GM10248 (cell line): Measurements from ENCODE around the gene CRADD.

Experiments
- CTCF ChIA-PET: fragments of 300-600 bp; sonication (Branson Sonifier 250); formaldehyde crosslinking; extraction: SDS; loops from one replicate; lab custom pipeline; 2021; ENCODE audit warnings: antibody characterized with exemption; lab: Yijun Ruan, JAX
- POLR2A ChIA-PET: fragments of 350-650 bp; sonication (Branson Sonifier 250); formaldehyde crosslinking; extraction: SDS; loops from one replicate; lab custom pipeline; 2020; ENCODE audit warnings: antibody characterized with exemption; lab: Yijun Ruan, JAX
- DNase-seq: peaks from one replicate; pipeline ENCODE4 v3.0.0; 2012; ENCODE audit errors: extremely low spot score
- TF ChIP-seq, protein P1 (sequence below): IDR thresholded peaks from 2 replicates; pipeline ENCODE4 v1.5.1; 2012; ENCODE audit warnings: mild to moderate bottlenecking, low read depth; ENCODE audit errors: extremely low read depth, missing control alignments, control extremely low read depth

The CRADD gene

DNA sequence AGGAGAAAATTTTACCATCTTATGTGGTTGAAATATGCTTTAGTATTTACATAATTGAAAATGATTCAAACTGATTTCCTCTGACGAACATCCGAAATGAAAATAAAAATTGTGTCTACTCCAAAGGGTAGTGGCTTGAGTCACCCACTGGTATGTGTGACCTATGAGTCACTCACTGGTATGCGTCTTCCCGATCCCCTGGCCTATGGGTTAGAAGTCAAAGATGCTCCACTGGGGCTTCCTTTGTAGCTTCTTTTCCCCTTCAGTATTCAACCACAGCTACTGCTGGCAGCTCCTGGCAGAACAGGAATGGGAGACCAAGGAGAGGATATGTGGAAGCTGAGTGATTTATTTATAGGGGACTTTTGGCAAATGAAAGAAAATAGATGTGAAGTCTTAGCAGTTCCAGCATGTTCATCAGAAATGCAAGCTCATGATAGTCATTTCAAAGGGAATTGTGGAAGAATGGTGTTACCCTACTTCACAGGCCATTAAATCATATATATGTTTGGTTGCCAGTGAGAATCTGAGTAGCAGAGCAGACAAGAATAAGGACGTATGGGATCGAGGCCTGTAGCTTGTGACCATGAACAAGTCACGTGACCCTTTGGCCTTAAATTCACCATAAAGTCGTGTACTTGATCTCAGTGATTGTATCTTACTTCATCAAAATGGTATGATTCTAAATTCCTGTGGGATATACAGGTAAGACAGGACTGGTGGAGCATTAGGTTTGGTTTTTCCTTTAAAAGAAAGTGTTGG is 108.3 kb downstream of the CRADD start:
- CTCF ChIA-PET = interaction anchor here (0.8 to 1.1 kb wide), 2 partner anchors 18 to 290 kb away, joined by 3 to 4 read pairs; no protein-coding TSS in a partner anchor
- POLR2A ChIA-PET = no interaction called here
- TF ChIP-seq, protein P1, sequence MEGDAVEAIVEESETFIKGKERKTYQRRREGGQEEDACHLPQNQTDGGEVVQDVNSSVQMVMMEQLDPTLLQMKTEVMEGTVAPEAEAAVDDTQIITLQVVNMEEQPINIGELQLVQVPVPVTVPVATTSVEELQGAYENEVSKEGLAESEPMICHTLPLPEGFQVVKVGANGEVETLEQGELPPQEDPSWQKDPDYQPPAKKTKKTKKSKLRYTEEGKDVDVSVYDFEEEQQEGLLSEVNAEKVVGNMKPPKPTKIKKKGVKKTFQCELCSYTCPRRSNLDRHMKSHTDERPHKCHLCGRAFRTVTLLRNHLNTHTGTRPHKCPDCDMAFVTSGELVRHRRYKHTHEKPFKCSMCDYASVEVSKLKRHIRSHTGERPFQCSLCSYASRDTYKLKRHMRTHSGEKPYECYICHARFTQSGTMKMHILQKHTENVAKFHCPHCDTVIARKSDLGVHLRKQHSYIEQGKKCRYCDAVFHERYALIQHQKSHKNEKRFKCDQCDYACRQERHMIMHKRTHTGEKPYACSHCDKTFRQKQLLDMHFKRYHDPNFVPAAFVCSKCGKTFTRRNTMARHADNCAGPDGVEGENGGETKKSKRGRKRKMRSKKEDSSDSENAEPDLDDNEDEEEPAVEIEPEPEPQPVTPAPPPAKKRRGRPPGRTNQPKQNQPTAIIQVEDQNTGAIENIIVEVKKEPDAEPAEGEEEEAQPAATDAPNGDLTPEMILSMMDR = no peak
- DNase-seq = no peak

DNA sequence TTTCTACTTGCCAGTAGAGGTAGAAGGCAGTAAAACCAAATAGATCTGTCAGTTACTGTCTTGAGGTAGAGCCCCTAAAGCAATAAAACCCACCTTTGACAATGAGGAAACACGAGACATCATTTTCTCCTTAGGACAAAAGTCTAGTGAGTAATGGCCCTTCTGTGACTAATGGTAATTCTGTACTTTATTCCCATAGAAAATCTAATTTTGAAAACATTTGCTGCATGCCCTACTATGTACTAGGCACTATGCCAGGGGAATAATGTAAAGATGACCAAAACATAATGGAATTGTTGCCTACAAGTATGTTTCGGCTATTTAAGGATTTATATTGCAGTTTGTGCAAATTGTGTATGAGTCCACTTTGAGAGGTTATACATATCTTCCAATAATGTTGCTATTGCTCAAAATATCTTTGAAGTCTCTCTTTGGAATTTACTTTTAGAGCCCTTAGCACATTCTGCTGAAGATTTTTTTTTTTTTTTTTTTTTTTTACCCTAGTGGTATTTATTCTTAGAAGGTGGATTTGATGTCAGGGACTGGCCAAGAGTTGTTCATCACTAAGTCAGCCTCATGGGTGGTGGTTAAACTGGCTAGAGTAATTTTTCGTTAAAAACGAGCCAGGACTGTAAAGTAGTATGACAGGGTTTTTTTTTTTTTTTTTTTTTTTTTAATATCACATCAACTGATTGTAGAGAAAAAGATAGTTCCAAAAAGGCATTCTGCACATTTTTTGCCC is 109.7 kb downstream of the CRADD start:
- no peak for DNase-seq
- TF ChIP-seq, protein P1 = no peak
- POLR2A ChIA-PET = no interaction called here
- CTCF ChIA-PET = no interaction called here

DNA sequence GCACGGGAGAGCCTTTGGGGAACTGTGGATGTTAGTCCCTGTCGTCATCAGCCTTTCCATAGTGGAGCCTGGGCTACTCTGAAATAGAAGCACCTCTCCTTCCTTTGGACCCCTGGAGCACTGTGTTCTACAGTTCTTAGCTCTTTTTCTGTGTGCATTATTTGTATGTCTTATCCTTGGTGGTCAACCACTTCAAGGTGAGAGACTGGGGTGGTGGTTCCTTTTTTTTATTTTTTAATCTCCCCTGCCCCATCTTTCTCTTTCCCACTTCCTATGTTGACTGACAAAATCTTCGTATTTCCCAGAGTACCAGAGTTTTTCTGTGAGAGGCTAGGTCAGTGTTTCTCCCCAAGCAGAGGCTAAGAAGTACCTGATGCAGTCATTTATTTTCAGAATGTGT is 111.7 kb downstream of the CRADD start:
- TF ChIP-seq, protein P1 = no peak
- ChIA-PET CTCF (interaction anchor here (0.9 to 1.5 kb wide), 3 partner anchors 9 to 22 kb away, joined by 3 to 5 read pairs (median 4); no protein-coding TSS in a partner anchor), POLR2A (no interaction called here)
- no peak for DNase-seq

DNA sequence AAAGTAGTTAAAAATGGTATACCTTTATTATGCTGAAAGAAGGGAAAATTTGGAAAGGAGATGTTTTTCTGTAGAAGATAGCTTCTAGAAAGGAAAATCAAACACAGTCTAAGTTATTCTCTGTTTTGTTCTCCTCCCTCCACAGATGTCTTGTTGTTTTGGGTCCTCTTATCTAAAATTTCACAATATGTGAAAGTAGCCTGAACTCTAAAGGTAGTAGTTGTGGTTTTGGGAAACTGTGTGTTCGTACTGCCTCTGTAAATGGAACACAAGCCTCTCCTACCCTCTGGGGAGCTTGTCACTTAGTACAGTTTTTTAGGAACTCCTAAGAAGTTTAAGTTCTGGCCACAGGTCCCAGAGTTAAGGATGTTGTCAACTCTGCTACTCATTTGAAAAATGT is 112.6 kb downstream of the CRADD start:
- ChIA-PET CTCF (interaction anchor here (0.9 to 1.5 kb wide), 3 partner anchors 8 to 22 kb away, joined by 3 to 5 read pairs (median 4); no protein-coding TSS in a partner anchor), POLR2A (no interaction called here)
- no peak for DNase-seq
- TF ChIP-seq, protein P1 = no peak

DNA sequence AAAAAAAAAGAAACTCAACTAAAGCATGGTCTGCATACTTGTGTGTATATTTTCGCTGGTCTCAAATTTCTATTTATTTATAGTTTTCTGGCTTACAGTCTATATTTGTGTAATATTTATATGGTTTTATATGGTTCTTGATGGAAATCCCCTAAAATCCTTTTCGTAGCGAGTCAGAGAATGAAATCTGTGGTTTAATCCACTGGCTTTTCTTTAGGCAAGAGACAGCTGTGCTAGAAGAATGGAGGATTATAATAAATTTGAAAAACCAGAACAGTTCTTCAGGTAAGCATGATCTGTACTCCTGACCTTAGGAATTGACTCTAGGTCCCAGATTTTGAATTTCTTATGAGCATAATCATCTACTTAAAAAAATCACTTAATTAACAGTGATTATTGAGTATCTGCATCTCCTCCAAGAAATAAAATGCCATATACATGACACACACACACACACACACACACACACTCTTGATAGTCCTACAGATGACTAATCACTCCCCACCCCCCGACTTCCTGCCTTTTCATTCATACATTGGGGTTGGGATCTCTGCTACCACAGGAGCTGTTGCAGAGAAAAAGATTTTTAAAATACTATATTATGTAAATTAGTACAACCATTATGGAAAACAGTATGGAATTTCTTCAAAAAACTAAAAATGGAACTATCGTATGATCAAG is 113.4 kb downstream of the CRADD start:
- DNase-seq = no peak
- TF ChIP-seq, protein P1 = no peak
- CTCF ChIA-PET = interaction anchor here (1.5 kb wide), 1 partner anchor 8 kb away, joined by 5 read pairs; no protein-coding TSS in a partner anchor
- POLR2A ChIA-PET = no interaction called here

DNA sequence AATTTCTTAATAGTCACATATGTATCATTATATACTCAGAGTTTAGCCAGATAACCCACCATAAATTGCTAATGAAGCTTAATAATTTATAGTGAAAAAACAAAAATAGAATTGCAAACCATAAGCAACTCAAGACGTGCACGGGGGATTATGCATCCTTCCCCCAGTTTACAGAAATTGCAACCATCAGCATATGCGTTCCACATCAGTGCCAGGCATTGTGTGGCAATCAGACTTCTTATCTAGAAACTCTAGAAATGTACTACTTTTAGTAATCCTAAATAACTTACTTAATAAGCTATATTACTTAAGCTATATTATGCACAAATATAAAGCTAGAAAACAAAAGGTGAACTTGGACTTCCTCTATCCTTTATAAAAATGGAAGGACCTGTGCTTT is 115.8 kb downstream of the CRADD start:
- CTCF ChIA-PET = interaction anchor here (1.2 to 1.6 kb wide), 5 partner anchors 9 to 33 kb away, joined by 3 to 6 read pairs (median 3); no protein-coding TSS in a partner anchor
- no peak for DNase-seq
- POLR2A ChIA-PET = no interaction called here
- TF ChIP-seq, protein P1 = no peak
